Heart left ventricle (tissue), 13 donors: ENCODE results near the gene TOGARAM2.

Experiments
- POLR2A ChIP-seq, 2 donors: fragments of 450-650 bp; IDR thresholded peaks; one replicate each; pipeline ENCODE4 v1.6.1; 2017; ENCODE audit warnings: antibody characterized with exemption in 2 of 2, mild to moderate bottlenecking in 2 of 2, moderate library complexity in 2 of 2
- TF ChIP-seq, protein P1 (sequence below), 12 donors: fragments of 200-600 bp; sonication (generic) in 4 of 12; IDR thresholded peaks; one replicate each; pipeline versions ENCODE4 v1.5.0 to v1.8.0; 2018 to 2022; ENCODE audit warnings: antibody characterized with exemption in 12 of 12, mild to moderate bottlenecking in 5 of 12
- donor health status: ischemic (EF 13 %, LVEDD 7.1; RV severe dilation, severe dysfunction).
- donor health status: DM: no; HTN: yes; CAD: no.
- donor health status: DM: no; HTN: no; CAD: no.
- donor health status: ischemic (EF 25% LVEDD 6.9; RV normal size, moderate dysfunction).
- donor health status: ischemic (EF 25% LVEDD 5.7; RV mildly dilated, moderate dysfunction).
- donor health status: ischemic (EF 35%, LVEDD 5.7; RV mildly dilated, moderate dysfunction).
- donor health status: nonischemic (EF 11% LVEDD 7.7; RV severe dilation, severe dysfunction).
- donor health status: DM: yes; HTN: yes; CAD: no.
- donor health status: PGD.
- donor health status: ischemic (EF 29% LVEDD 5.4; RV normal size, mild dysfunction).
- donor health status: nonischemic (EF 23%, LVEDD 6.1; RV moderate dilation, normal function).

- TF ChIP-seq, protein P1, sequence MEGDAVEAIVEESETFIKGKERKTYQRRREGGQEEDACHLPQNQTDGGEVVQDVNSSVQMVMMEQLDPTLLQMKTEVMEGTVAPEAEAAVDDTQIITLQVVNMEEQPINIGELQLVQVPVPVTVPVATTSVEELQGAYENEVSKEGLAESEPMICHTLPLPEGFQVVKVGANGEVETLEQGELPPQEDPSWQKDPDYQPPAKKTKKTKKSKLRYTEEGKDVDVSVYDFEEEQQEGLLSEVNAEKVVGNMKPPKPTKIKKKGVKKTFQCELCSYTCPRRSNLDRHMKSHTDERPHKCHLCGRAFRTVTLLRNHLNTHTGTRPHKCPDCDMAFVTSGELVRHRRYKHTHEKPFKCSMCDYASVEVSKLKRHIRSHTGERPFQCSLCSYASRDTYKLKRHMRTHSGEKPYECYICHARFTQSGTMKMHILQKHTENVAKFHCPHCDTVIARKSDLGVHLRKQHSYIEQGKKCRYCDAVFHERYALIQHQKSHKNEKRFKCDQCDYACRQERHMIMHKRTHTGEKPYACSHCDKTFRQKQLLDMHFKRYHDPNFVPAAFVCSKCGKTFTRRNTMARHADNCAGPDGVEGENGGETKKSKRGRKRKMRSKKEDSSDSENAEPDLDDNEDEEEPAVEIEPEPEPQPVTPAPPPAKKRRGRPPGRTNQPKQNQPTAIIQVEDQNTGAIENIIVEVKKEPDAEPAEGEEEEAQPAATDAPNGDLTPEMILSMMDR (IDR thresholded peaks at IDR 0.05): no peak
- TF ChIP-seq POLR2A (IDR thresholded peaks at IDR 0.05): no peak
These were observed 60.1 kb downstream of the TOGARAM2 start for GRCh38 chr2:29041161-29041660.
